Activated T-helper 1 cell treated with Interleukin-2 at 50 U/mL for 16 hours (primary cell): ENCODE data around the gene MARCHF9.
A peak's percentile ranks its signal among the peaks of the same experiment; 100 is the strongest.

ENCODE experiments used
- DNase-seq: peaks from one replicate; pipeline ENCODE4 v3.0.0-alpha.2; 2020; ENCODE audit warnings: low read depth

The MARCHF9 gene

GRCh38 chr12:57796996-57797395, 42.1 kb downstream of the MARCHF9 start:
- no peak for DNase-seq

- no peak for DNase-seq
These were observed 43.0 kb downstream of the MARCHF9 start for GRCh38 chr12:57797933-57798332.

- no peak for DNase-seq
These were observed 46.1 kb downstream of the MARCHF9 start for GRCh38 chr12:57800965-57801364.

GRCh38 chr12:57802607-57803006, 47.7 kb downstream of the MARCHF9 start:
- no peak for DNase-seq

- peak; percentile 4 for DNase-seq
These were observed 48.5 kb downstream of the MARCHF9 start for GRCh38 chr12:57803319-57803893.

GRCh38 chr12:57806677-57807076, 51.8 kb downstream of the MARCHF9 start:
- no peak for DNase-seq

GRCh38 chr12:57807285-57807684, 52.4 kb downstream of the MARCHF9 start:
- no peak for DNase-seq

- DNase-seq = no peak
These were observed 53.4 kb downstream of the MARCHF9 start for GRCh38 chr12:57808351-57808750.

- DNase-seq = no peak
These were observed 54.5 kb downstream of the MARCHF9 start for GRCh38 chr12:57809425-57809824.
